Peyer's patch (tissue), 4 donors: ENCODE data around the gene BHLHE23.

Experiments used
- CTCF ChIP-seq, 6 experiments: fragments of 450-650 bp in 4 of 6; fragments of 200-600 bp in 2 of 6; sonication (generic) in 1 of 6; IDR thresholded peaks; one replicate each; pipeline ENCODE4 v1.5.1; 2017 to 2019; ENCODE audit warnings: antibody characterized with exemption in 6 of 6, mild to moderate bottlenecking in 3 of 6, moderate library complexity in 1 of 6
- POLR2A ChIP-seq, 2 donors: fragments of 450-650 bp; IDR thresholded peaks; one replicate each; pipeline ENCODE4 v1.5.1; 2017; ENCODE audit warnings: antibody characterized with exemption in 2 of 2, mild to moderate bottlenecking in 2 of 2, moderate library complexity in 2 of 2

GRCh38 chr20:63026582-63027165, 19.9 kb upstream of the BHLHE23 start:
- TF ChIP-seq CTCF (IDR thresholded peaks at IDR 0.05) (no peak), POLR2A (IDR thresholded peaks at IDR 0.05) (no peak)
